Nephron progenitor cell (in vitro differentiated cells): Measurements from ENCODE around the gene AGFG1.

Experiments used
- DNase-seq: peaks from one replicate; pipeline ENCODE4 v3.0.0; 2021
- H3K27ac Mint-ChIP-seq: 2 replicates; pipeline ENCODE4 v1.8.0; 2021; ENCODE audit warnings: mild to moderate bottlenecking, moderate library complexity, mixed read lengths
- H3K27me3 Mint-ChIP-seq: 2 replicates; pipeline ENCODE4 v1.8.0; 2021; ENCODE audit warnings: mild to moderate bottlenecking, low read depth, mixed read lengths; ENCODE audit not compliant: poor library complexity
- H3K36me3 Mint-ChIP-seq: 2 replicates; pipeline ENCODE4 v1.8.0; 2021; ENCODE audit warnings: low read depth, mixed read lengths
- H3K4me1 Mint-ChIP-seq: 2 replicates; pipeline ENCODE4 v1.8.0; 2021; ENCODE audit warnings: mixed read lengths
- H3K4me3 Mint-ChIP-seq: 2 replicates; pipeline ENCODE4 v1.8.0; 2021; ENCODE audit warnings: mild to moderate bottlenecking, moderate library complexity, mixed read lengths
- H3K9me3 Mint-ChIP-seq: 2 replicates; pipeline ENCODE4 v1.8.0; 2021; ENCODE audit warnings: mild to moderate bottlenecking, moderate library complexity, mixed read lengths
- TF ChIP-seq, protein P1 (sequence below): fragments of 200-600 bp; sonication (generic); IDR thresholded peaks from 2 replicates; pipeline ENCODE4 v1.5.0; 2021; ENCODE audit warnings: antibody characterized with exemption

The AGFG1 gene

GRCh38 chr2:227566012-227566411 is 94.1 kb downstream of the AGFG1 start:
- H3K4me1 Mint-ChIP-seq, result no peaks in the 10 kb centered on the region
- no peaks in the 10 kb centered on the region for H3K9me3 Mint-ChIP-seq
- TF ChIP-seq, protein P1, sequence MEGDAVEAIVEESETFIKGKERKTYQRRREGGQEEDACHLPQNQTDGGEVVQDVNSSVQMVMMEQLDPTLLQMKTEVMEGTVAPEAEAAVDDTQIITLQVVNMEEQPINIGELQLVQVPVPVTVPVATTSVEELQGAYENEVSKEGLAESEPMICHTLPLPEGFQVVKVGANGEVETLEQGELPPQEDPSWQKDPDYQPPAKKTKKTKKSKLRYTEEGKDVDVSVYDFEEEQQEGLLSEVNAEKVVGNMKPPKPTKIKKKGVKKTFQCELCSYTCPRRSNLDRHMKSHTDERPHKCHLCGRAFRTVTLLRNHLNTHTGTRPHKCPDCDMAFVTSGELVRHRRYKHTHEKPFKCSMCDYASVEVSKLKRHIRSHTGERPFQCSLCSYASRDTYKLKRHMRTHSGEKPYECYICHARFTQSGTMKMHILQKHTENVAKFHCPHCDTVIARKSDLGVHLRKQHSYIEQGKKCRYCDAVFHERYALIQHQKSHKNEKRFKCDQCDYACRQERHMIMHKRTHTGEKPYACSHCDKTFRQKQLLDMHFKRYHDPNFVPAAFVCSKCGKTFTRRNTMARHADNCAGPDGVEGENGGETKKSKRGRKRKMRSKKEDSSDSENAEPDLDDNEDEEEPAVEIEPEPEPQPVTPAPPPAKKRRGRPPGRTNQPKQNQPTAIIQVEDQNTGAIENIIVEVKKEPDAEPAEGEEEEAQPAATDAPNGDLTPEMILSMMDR, result no peak
- no peaks in the 10 kb centered on the region for H3K27me3 Mint-ChIP-seq
- H3K4me3 Mint-ChIP-seq, result no peak overlapping the region
- H3K36me3 Mint-ChIP-seq, result no peaks in the 10 kb centered on the region
- no peak overlapping the region for H3K27ac Mint-ChIP-seq
- no peak for DNase-seq

- Mint-ChIP-seq H3K4me3 (no peak overlapping the region), H3K27me3 (no peaks in the 10 kb centered on the region), H3K27ac (no peak overlapping the region), H3K36me3 (no peaks in the 10 kb centered on the region), H3K9me3 (no peaks in the 10 kb centered on the region), H3K4me1 (no peaks in the 10 kb centered on the region)
- no peak for DNase-seq
- TF ChIP-seq, protein P1, result no peak
Measured at GRCh38 chr2:227568852-227569169, 96.9 kb downstream of the AGFG1 start.

DNA sequence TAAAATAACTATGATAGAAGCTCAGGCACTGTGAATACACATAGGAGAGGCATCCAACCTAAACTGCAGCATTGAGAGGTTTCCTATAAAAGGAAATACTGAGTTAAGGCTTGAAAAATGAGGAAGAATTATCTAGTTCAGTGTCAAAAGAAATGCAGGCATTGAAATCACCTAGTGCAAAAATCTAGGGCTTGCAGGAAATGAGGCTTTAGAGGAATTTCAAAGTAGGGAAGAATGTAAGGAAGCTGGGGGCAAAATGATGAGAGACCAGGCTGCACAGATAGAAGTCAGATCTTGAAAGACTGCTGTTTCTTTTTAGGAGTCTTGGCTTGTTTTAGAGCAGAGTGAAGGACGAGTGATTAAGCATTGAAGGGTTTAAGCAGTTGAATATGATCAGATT is 98.7 kb downstream of the AGFG1 start:
- H3K4me1 Mint-ChIP-seq, result no peaks in the 10 kb centered on the region
- no peaks in the 10 kb centered on the region for H3K36me3 Mint-ChIP-seq
- TF ChIP-seq, protein P1, result no peak
- no peak for DNase-seq
- peaks cover 3% of the 10 kb centered on the region for H3K27me3 Mint-ChIP-seq
- H3K27ac Mint-ChIP-seq, result peak overlapping the region; percentile 1
- no peaks in the 10 kb centered on the region for H3K9me3 Mint-ChIP-seq
- no peak overlapping the region for H3K4me3 Mint-ChIP-seq

DNA sequence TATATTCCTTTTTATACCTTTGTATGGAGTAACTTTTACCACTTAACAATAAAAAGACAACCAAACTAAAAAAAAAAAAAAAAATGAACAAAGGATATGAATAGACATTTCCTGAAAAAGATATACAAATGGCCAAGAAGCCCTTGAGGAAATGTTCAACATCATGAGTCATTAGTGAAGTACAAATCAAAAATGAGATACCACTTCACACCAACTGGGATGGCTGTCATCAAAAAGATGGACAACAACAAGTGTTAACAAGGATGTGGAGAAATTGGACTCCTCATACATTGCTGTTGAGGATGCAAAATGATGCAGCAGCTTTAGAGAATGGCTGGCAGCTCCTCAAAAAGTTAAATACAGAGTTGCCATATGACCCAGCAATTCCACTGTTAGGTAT is 104.2 kb downstream of the AGFG1 start:
- TF ChIP-seq, protein P1, result no peak
- Mint-ChIP-seq H3K36me3 (no peaks in the 10 kb centered on the region), H3K4me1 (no peaks in the 10 kb centered on the region), H3K4me3 (no peak overlapping the region), H3K27me3 (peaks cover 3% of the 10 kb centered on the region), H3K9me3 (peaks cover under 1% of the 10 kb centered on the region), H3K27ac (no peak overlapping the region)
- no peak for DNase-seq

- no peak overlapping the region for H3K4me3 Mint-ChIP-seq
- H3K27me3 Mint-ChIP-seq, result peaks cover 3% of the 10 kb centered on the region
- H3K36me3 Mint-ChIP-seq, result no peaks in the 10 kb centered on the region
- DNase-seq, result no peak
- H3K9me3 Mint-ChIP-seq, result peaks cover 5% of the 10 kb centered on the region
- TF ChIP-seq, protein P1, result no peak
- H3K27ac Mint-ChIP-seq, result no peak overlapping the region
- no peaks in the 10 kb centered on the region for H3K4me1 Mint-ChIP-seq
Measured at GRCh38 chr2:227576812-227577211, 104.9 kb downstream of the AGFG1 start.

DNA sequence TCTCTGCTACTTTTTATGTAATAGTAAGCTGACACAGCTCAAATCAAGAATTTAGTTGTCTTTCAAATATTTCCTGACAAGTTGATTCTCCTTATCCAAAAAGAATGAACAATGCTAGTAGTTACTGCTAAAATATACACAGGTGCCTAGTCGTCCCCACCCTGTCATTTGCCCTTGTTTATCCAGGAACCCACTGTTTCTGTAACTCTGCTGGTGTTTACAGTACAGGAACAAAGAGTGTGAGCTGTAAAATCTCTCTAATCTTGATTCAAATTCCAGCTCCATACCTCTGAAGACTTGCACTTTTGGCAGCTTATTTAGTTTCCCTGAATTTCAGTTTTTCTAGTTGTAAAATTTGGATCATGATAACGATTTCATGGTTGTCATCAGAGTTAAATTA is 105.6 kb downstream of the AGFG1 start:
- TF ChIP-seq, protein P1, result no peak
- no peak overlapping the region for H3K27ac Mint-ChIP-seq
- H3K4me1 Mint-ChIP-seq, result no peaks in the 10 kb centered on the region
- peaks cover 12% of the 10 kb centered on the region for H3K9me3 Mint-ChIP-seq
- H3K27me3 Mint-ChIP-seq, result peaks cover 3% of the 10 kb centered on the region
- H3K36me3 Mint-ChIP-seq, result no peaks in the 10 kb centered on the region
- H3K4me3 Mint-ChIP-seq, result no peak overlapping the region
- DNase-seq, result no peak
